WTC11 (cell line): Measurements from ENCODE around the gene RBMS1. TPM values are rescaled to one million over a fixed set of nuclear protein-coding genes. Genes with fewer than 3 reads are reported as not detected.

Experiments
- ATAC-seq: fragments of 200-7000 bp; cut with Tn5 transposase; 2 replicates; pipeline ENCODE4 v1.10.0; 2021; ENCODE audit warnings: mild to moderate bottlenecking, moderate library complexity
- CTCF ChIA-PET: fragments of 300-600 bp; sonication (Branson Sonifier 250); formaldehyde crosslinking; loops from one replicate; lab custom pipeline; 2021; ENCODE audit warnings: antibody characterized with exemption; lab: Charles Lee
- POLR2A ChIA-PET: fragments of 350-600 bp; sonication (Branson Sonifier 250); formaldehyde crosslinking; loops from one replicate; lab custom pipeline; 2021; ENCODE audit warnings: antibody characterized with exemption; lab: Charles Lee
- DNase-seq: peaks from one replicate; pipeline ENCODE4 v3.0.0; 2021; ENCODE audit warnings: low spot score
- H3K27ac Mint-ChIP-seq: 2 replicates; pipeline ENCODE4 v1.8.0; 2021; ENCODE audit warnings: mixed read lengths
- H3K27me3 Mint-ChIP-seq: 2 replicates; pipeline ENCODE4 v1.8.0; 2021; ENCODE audit warnings: low read depth, mild to moderate bottlenecking, moderate library complexity, mixed read lengths
- H3K36me3 Mint-ChIP-seq: 2 replicates; pipeline ENCODE4 v1.8.0; 2021; ENCODE audit warnings: mixed read lengths
- H3K4me1 Mint-ChIP-seq: 2 replicates; pipeline ENCODE4 v1.8.0; 2022; ENCODE audit warnings: mixed read lengths
- H3K4me3 Mint-ChIP-seq: 2 replicates; pipeline ENCODE4 v1.8.0; 2021; ENCODE audit warnings: mild to moderate bottlenecking, moderate library complexity, mixed read lengths
- H3K9me3 Mint-ChIP-seq: 2 replicates; pipeline ENCODE4 v1.8.0; 2021; ENCODE audit warnings: mixed read lengths
- CREM ChIP-seq: sonication (generic); formaldehyde crosslinking; IDR thresholded peaks from 2 replicates; pipeline ENCODE4 v1.8.1; 2022; ENCODE audit warnings: mild to moderate bottlenecking, missing genetic modification reagents, moderate library complexity
- ETV6 ChIP-seq: sonication (generic); formaldehyde crosslinking; IDR thresholded peaks from 2 replicates; pipeline ENCODE4 v1.8.1; 2022; ENCODE audit warnings: mild to moderate bottlenecking, missing genetic modification reagents
- FOXJ3 ChIP-seq: sonication (generic); formaldehyde crosslinking; IDR thresholded peaks from 2 replicates; pipeline ENCODE4 v1.9.0; 2021; ENCODE audit warnings: missing genetic modification reagents, mild to moderate bottlenecking, borderline replicate concordance
- GABPB1 ChIP-seq: sonication (generic); formaldehyde crosslinking; IDR thresholded peaks from 2 replicates; pipeline ENCODE4 v1.8.1; 2023; ENCODE audit warnings: mild to moderate bottlenecking, missing genetic modification reagents
- NFATC4 ChIP-seq: fragments of 250-450 bp; sonication (Bioruptor Pico); IDR thresholded peaks from 2 replicates; pipeline ENCODE4 v1.9.0; 2021; ENCODE audit warnings: mild to moderate bottlenecking
- OVOL2 ChIP-seq: fragments of 250-450 bp; sonication (Bioruptor Pico); IDR thresholded peaks from 2 replicates; pipeline ENCODE4 v1.9.0; 2021; ENCODE audit warnings: mild to moderate bottlenecking, borderline replicate concordance
- RELA ChIP-seq: sonication (generic); formaldehyde crosslinking; IDR thresholded peaks from 2 replicates; pipeline ENCODE4 v1.8.1; 2022; ENCODE audit warnings: missing genetic modification reagents, mild to moderate bottlenecking, borderline replicate concordance
- TCF7 ChIP-seq: sonication (generic); formaldehyde crosslinking; IDR thresholded peaks from 2 replicates; pipeline ENCODE4 v1.8.0; 2022; ENCODE audit warnings: mild to moderate bottlenecking, low read depth, missing genetic modification reagents, moderate library complexity
- TEAD4 ChIP-seq: sonication (generic); formaldehyde crosslinking; IDR thresholded peaks from 2 replicates; pipeline ENCODE4 v1.8.0; 2022; ENCODE audit warnings: mild to moderate bottlenecking, missing genetic modification reagents
- TP53 ChIP-seq: sonication (generic); formaldehyde crosslinking; IDR thresholded peaks from 2 replicates; pipeline ENCODE4 v1.8.1; 2023; ENCODE audit warnings: mild to moderate bottlenecking, missing genetic modification reagents
- ZBTB21 ChIP-seq: sonication (generic); formaldehyde crosslinking; IDR thresholded peaks from 2 replicates; pipeline ENCODE4 v1.8.1; 2023; ENCODE audit warnings: mild to moderate bottlenecking, missing genetic modification reagents, borderline replicate concordance
- ZNF263 ChIP-seq: sonication (generic); formaldehyde crosslinking; IDR thresholded peaks from 2 replicates; pipeline ENCODE4 v1.8.1; 2022; ENCODE audit warnings: low read depth, mild to moderate bottlenecking, moderate library complexity, missing genetic modification reagents
- ZNF671 ChIP-seq: fragments of 250-450 bp; sonication (Bioruptor Pico); IDR thresholded peaks from 2 replicates; pipeline ENCODE4 v1.8.0; 2021; ENCODE audit warnings: mild to moderate bottlenecking
- total RNA-seq: library from RNA; stranded (reverse); gene quantifications from 3 replicates; pipeline ENCODE4 v1.2.3, GENCODE V29; 2021
- TF ChIP-seq, protein P1 (sequence below): sonication (generic); formaldehyde crosslinking; IDR thresholded peaks from 2 replicates; pipeline ENCODE4 v1.8.0; 2022; ENCODE audit warnings: mild to moderate bottlenecking, missing genetic modification reagents
- TF ChIP-seq, protein P2 (sequence below): fragments of 250-450 bp; sonication (Bioruptor Pico); IDR thresholded peaks from 2 replicates; pipeline ENCODE4 v2.1.2; 2022; ENCODE audit warnings: mild to moderate bottlenecking, moderate library complexity
- TF ChIP-seq, protein P3 (sequence below): fragments of 250-450 bp; sonication (Bioruptor Pico); IDR thresholded peaks from 2 replicates; pipeline ENCODE4 v1.9.0; 2021; ENCODE audit warnings: mild to moderate bottlenecking
- TF ChIP-seq, protein P4 (sequence below): sonication (generic); formaldehyde crosslinking; IDR thresholded peaks from 2 replicates; pipeline ENCODE4 v1.8.1; 2022; ENCODE audit warnings: mild to moderate bottlenecking, moderate library complexity, missing genetic modification reagents
- TF ChIP-seq, protein P5 (sequence below): sonication (generic); formaldehyde crosslinking; IDR thresholded peaks from 2 replicates; pipeline ENCODE4 v1.8.1; 2023; ENCODE audit warnings: mild to moderate bottlenecking, missing genetic modification reagents, borderline replicate concordance

Gene RBMS1
- total RNA-seq, 1 experiment from 2014 or later, result 56.3 TPM

DNA sequence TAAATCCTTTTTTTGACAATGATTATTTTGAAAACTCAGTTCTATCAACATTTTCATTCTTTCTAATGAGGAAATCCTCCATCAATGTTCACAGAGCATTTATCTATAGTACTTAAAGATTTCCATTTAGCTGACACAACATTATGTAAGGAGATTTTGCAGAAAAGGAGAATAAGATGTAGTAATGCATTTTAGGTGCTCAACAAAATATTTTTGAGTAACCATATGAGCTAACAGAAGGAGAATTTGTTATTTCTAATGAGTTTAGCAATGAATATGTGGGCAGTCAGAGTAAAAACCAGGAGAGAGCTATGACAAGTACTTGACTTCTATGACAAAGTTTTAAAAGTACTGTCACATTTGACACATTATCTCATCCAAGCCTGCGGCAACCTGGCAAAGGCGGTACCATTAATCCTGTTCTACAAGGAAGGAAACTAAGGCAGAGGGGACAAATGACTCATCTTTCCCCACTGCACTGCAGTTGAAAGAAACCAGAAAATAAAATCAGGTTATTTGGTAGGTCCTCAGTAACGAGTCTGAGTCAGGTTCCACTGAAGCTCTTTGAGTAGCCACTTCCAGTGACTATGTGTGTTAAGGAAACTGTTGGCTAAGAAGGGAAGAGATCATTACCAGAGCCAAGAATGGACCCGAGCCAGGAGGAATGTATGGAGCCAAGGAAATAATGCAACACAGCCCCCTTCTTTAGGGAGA lies 159.4 kb downstream of the RBMS1 start:
- no peaks in the 10 kb centered on the region for H3K9me3 Mint-ChIP-seq
- H3K4me1 Mint-ChIP-seq, result peaks cover 38% of the 10 kb centered on the region
- CTCF ChIA-PET, result interaction anchor here (0.6 to 2.0 kb wide), 3 partner anchors 10 to 224 kb away, joined by 3 to 7 read pairs (median 3); no protein-coding TSS in a partner anchor
- H3K27me3 Mint-ChIP-seq, result no peaks in the 10 kb centered on the region
- H3K4me3 Mint-ChIP-seq, result no peak overlapping the region
- no peak for TF ChIP-seq NFATC4 (CRISPR knock-in tag)
- TF ChIP-seq, protein P1, sequence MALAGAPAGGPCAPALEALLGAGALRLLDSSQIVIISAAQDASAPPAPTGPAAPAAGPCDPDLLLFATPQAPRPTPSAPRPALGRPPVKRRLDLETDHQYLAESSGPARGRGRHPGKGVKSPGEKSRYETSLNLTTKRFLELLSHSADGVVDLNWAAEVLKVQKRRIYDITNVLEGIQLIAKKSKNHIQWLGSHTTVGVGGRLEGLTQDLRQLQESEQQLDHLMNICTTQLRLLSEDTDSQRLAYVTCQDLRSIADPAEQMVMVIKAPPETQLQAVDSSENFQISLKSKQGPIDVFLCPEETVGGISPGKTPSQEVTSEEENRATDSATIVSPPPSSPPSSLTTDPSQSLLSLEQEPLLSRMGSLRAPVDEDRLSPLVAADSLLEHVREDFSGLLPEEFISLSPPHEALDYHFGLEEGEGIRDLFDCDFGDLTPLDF, result no peak
- no peak for TF ChIP-seq OVOL2 (CRISPR knock-in tag)
- TF ChIP-seq, all 79 proteins: peak for 0
- ATAC-seq (no peak), DNase-seq (no peak)
- POLR2A ChIA-PET, result no interaction called here
- H3K36me3 Mint-ChIP-seq, result no peaks in the 10 kb centered on the region
- H3K27ac Mint-ChIP-seq, result no peak overlapping the region

DNA sequence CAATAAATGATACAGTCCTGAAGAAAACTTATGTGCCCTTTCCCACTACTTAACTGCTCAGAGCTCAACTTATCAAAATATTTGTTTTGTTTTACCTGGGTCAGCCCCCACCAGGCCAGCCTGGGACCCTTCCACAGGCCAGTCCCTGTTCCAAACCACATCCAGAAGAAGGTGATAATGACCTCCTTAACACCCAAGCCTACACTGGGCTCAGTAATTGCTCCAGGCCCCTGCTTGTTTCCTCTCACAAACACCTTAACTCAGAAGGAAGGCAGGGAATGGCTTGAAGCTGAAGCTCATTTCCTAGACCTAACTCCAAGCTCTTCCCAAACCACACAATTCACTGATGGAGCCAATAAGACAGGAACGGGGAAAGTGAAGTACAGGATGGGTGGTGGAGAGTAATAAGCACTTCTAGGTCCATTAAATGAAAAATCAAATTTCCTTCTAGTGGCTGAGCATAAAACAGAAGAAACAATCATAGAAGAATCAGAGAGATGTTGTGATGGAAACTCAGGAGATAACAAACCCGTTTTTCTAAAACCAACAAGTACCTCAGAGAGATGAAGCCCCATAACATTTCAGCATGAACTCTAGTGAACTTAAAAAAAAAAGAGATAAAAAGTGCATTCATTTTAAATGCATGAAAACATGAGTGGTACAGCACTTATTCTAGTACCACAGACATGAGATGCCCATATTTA lies 160.1 kb downstream of the RBMS1 start:
- Mint-ChIP-seq H3K27ac (no peak overlapping the region), H3K9me3 (no peaks in the 10 kb centered on the region), H3K27me3 (no peaks in the 10 kb centered on the region), H3K4me3 (no peak overlapping the region)
- POLR2A ChIA-PET, result no interaction called here
- ATAC-seq, result no peak
- CTCF ChIA-PET, result interaction anchor here (0.6 to 2.0 kb wide), 3 partner anchors 9 to 96 kb away, joined by 3 to 7 read pairs (median 4); no protein-coding TSS in a partner anchor
- no peak for DNase-seq
- TF ChIP-seq TEAD4 (CRISPR knock-in tag), result no peak
- no peak for TF ChIP-seq TCF7 (CRISPR knock-in tag)
- no peak for TF ChIP-seq TP53 (CRISPR knock-in tag)
- no peak for TF ChIP-seq ETV6 (CRISPR knock-in tag)
- TF ChIP-seq, protein P2, sequence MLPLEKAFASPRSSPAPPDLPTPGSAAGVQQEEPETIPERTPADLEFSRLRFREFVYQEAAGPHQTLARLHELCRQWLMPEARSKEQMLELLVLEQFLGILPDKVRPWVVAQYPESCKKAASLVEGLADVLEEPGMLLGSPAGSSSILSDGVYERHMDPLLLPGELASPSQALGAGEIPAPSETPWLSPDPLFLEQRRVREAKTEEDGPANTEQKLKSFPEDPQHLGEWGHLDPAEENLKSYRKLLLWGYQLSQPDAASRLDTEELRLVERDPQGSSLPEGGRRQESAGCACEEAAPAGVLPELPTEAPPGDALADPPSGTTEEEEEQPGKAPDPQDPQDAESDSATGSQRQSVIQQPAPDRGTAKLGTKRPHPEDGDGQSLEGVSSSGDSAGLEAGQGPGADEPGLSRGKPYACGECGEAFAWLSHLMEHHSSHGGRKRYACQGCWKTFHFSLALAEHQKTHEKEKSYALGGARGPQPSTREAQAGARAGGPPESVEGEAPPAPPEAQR, result no peak
- TF ChIP-seq, protein P3, sequence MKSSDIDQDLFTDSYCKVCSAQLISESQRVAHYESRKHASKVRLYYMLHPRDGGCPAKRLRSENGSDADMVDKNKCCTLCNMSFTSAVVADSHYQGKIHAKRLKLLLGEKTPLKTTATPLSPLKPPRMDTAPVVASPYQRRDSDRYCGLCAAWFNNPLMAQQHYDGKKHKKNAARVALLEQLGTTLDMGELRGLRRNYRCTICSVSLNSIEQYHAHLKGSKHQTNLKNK (CRISPR knock-in tag), result no peak
- no peak for TF ChIP-seq ZNF671 (CRISPR knock-in tag)
- TF ChIP-seq, protein P4, sequence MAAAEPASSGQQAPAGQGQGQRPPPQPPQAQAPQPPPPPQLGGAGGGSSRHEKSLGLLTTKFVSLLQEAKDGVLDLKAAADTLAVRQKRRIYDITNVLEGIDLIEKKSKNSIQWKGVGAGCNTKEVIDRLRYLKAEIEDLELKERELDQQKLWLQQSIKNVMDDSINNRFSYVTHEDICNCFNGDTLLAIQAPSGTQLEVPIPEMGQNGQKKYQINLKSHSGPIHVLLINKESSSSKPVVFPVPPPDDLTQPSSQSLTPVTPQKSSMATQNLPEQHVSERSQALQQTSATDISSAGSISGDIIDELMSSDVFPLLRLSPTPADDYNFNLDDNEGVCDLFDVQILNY (CRISPR knock-in tag), result no peak
- no peak for TF ChIP-seq FOXJ3 (CRISPR knock-in tag)
- TF ChIP-seq, protein P5, sequence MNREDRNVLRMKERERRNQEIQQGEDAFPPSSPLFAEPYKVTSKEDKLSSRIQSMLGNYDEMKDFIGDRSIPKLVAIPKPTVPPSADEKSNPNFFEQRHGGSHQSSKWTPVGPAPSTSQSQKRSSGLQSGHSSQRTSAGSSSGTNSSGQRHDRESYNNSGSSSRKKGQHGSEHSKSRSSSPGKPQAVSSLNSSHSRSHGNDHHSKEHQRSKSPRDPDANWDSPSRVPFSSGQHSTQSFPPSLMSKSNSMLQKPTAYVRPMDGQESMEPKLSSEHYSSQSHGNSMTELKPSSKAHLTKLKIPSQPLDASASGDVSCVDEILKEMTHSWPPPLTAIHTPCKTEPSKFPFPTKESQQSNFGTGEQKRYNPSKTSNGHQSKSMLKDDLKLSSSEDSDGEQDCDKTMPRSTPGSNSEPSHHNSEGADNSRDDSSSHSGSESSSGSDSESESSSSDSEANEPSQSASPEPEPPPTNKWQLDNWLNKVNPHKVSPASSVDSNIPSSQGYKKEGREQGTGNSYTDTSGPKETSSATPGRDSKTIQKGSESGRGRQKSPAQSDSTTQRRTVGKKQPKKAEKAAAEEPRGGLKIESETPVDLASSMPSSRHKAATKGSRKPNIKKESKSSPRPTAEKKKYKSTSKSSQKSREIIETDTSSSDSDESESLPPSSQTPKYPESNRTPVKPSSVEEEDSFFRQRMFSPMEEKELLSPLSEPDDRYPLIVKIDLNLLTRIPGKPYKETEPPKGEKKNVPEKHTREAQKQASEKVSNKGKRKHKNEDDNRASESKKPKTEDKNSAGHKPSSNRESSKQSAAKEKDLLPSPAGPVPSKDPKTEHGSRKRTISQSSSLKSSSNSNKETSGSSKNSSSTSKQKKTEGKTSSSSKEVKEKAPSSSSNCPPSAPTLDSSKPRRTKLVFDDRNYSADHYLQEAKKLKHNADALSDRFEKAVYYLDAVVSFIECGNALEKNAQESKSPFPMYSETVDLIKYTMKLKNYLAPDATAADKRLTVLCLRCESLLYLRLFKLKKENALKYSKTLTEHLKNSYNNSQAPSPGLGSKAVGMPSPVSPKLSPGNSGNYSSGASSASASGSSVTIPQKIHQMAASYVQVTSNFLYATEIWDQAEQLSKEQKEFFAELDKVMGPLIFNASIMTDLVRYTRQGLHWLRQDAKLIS (CRISPR knock-in tag), result no peak
- TF ChIP-seq CREM (CRISPR knock-in tag), result no peak
- no peak for TF ChIP-seq GABPB1 (CRISPR knock-in tag)
- no peak for TF ChIP-seq NFATC4 (CRISPR knock-in tag)
- TF ChIP-seq ZBTB21 (CRISPR knock-in tag), result no peak
- TF ChIP-seq ZNF263 (CRISPR knock-in tag), result no peak
- no peak for TF ChIP-seq RELA
- TF ChIP-seq, all 79 proteins: peak for 0
- peaks cover 38% of the 10 kb centered on the region for H3K4me1 Mint-ChIP-seq
- H3K36me3 Mint-ChIP-seq, result no peaks in the 10 kb centered on the region
